Measurements from ENCODE around the gene PPP2R1B. TPM values are rescaled to one million over a fixed set of nuclear protein-coding genes. Genes with fewer than 3 reads are reported as not detected.
A peak's percentile ranks its signal among the peaks of the same experiment; 100 is the strongest.

Gene PPP2R1B
- polyA plus RNA-seq, 2 of the 4 experiments (the other 2 are of a cell fraction): 18.6 to 24.7 TPM

DNA sequence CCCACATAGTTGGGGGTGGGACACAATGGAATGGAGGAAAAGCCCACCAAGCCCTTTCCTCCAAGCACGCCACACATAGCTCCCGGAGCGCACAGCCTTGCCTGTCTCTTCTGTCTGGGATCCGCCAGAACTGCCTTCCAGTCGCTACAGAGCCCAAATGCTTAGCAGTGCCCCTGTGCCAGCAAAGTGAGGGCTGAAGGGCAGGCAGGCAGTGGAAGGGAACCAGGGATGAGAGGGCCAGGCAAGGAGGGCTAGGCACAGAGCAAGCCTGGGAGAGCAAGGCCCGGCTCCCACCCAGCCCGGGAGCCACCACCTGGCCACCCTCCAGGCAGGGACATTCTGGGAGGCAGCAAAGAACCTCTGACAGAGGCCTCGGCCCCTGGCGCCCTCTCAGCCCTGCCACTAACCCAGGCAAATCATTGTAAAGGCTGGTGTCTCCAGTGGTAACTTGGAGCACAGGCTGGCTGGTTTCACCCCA, 32.5 kb downstream of the PPP2R1B start:
- Histone ChIP-seq H3K4me3 (no peak overlapping the region), H3K9me3 (no peaks in the 10 kb centered on the region), H3K4me2 (no peak overlapping the region), H3K27ac (peak overlapping the region; percentile 35 to 82; a peak in 4 of 6 replicates), H3K4me1 (peaks cover 49% of the 10 kb centered on the region)
- no peak for FAIRE-seq
- TF ChIP-seq ZC3H11A (IDR thresholded peaks at IDR 0.05) (no peak), SMC3 (IDR thresholded peaks at IDR 0.05) (no peak), REST (IDR thresholded peaks at IDR 0.05) (no peak), RFX5 (IDR thresholded peaks at IDR 0.05) (no peak), FOXS1 (CRISPR knock-in tag; IDR thresholded peaks at IDR 0.05) (no peak), CHD4 (IDR thresholded peaks at IDR 0.05; ENCODE audit: borderline replicate concordance) (no peak), CEBPB (IDR thresholded peaks at IDR 0.05) (no peak)
- TF ChIP-seq, protein P1, sequence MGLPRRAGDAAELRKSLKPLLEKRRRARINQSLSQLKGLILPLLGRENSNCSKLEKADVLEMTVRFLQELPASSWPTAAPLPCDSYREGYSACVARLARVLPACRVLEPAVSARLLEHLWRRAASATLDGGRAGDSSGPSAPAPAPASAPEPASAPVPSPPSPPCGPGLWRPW (IDR thresholded peaks at IDR 0.05): no peak
- WGBS (ENCODE audit: missing lambda C conversion rate): 85% methylated on average over 3 of the region's 9 CpGs
- ChIA-PET POLR2A (interaction anchor here (1.7 kb wide), 1 partner anchor 32 kb away, joined by 4 read pairs; the partner anchor contains the start of gene PPP2R1B), CTCF (interaction anchor here (0.8 to 0.9 kb wide), 2 partner anchors 129 to 380 kb away, joined by 3 read pairs; no protein-coding TSS in a partner anchor)
- no peak for DNase-seq (ENCODE audit: low read depth in 1 of 2, low spot score in 1 of 2)
- ATAC-seq: peak in 1 of 2 experiments; percentile 4; a peak in 3 of 6 replicates

- Histone ChIP-seq H3K27ac (peak overlapping the region; percentile 35 to 82; a peak in 4 of 6 replicates), H3K4me2 (no peak overlapping the region; the same call in 2 of the 3 replicates), H3K9me3 (no peaks in the 10 kb centered on the region), H3K4me3 (no peak overlapping the region), H3K4me1 (peaks cover 49% of the 10 kb centered on the region)
- DNase-seq (ENCODE audit: low read depth in 1 of 2, low spot score in 1 of 2) (no peak), FAIRE-seq (no peak), ATAC-seq (peak in 1 of 2 experiments; percentile 40; a peak in 3 of 6 replicates)
- no peak for TF ChIP-seq HDAC2 (IDR thresholded peaks at IDR 0.05)
- ChIA-PET CTCF (interaction anchor here (0.8 to 0.9 kb wide), 2 partner anchors 128 to 381 kb away, joined by 3 read pairs; no protein-coding TSS in a partner anchor), POLR2A (no interaction called here)
- WGBS (ENCODE audit: missing lambda C conversion rate): 58% methylated on average over 6 of the region's 7 CpGs
These were observed 33.2 kb downstream of the PPP2R1B start for GRCh38 chr11:111733016-111733415.

DNA sequence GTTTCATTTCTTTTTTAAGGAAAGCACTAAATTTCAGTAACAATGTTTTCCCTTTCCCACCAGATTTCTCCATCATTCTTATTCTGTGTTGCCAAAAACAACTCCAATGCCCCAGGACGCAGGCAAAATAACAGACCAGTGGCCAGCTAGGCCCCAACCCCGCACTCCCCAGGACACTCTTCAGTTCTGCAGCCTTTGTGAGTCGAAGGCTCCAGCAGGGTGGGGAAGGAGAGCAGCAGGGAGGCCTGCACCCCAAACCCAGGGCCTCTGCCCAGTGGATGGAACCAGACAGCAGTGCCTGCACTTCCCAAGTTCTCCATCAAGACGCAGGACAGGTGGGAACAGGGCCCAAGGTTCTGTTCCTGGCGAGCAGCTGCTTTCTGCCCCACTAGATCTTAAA, 34.4 kb downstream of the PPP2R1B start:
- POLR2A ChIA-PET: no interaction called here

GRCh38 chr11:111730871-111731591, 35.2 kb downstream of the PPP2R1B start:
- FAIRE-seq: no peak
- CTCF ChIA-PET: interaction anchor here (1.2 to 1.5 kb wide), 4 partner anchors 21 to 134 kb away, joined by 3 to 10 read pairs (median 3); no protein-coding TSS in a partner anchor
- H3K4me1 ChIP-seq: peaks cover 45% of the 10 kb centered on the region
- ATAC-seq: peak; percentile 49 to 62
- H3K4me2 ChIP-seq: peak overlapping the region; percentile 60
- H3K4me3 ChIP-seq: no peak overlapping the region
- peak in 1 of 2 experiments; percentile 62 for DNase-seq (ENCODE audit: low read depth in 1 of 2, low spot score in 1 of 2)
- no peaks in the 10 kb centered on the region for H3K9me3 ChIP-seq
- 67% methylated on average over 12 of the region's 22 CpGs for WGBS (ENCODE audit: missing lambda C conversion rate)
- POLR2A ChIA-PET: no interaction called here
- H3K27ac ChIP-seq: peak overlapping the region; percentile 55 to 82; a peak in 4 of 6 replicates
- TF ChIP-seq, protein P2, sequence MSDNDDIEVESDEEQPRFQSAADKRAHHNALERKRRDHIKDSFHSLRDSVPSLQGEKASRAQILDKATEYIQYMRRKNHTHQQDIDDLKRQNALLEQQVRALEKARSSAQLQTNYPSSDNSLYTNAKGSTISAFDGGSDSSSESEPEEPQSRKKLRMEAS (IDR thresholded peaks at IDR 0.05): peak; percentile 25; the same call in 1 of the 2 replicates
- TF ChIP-seq BCL3 (IDR thresholded peaks at IDR 0.05) (no peak), RARB (CRISPR knock-in tag; IDR thresholded peaks at IDR 0.05) (no peak), CHD4 (IDR thresholded peaks at IDR 0.05; ENCODE audit: borderline replicate concordance) (no peak), POLR2AphosphoS2 (conservative IDR thresholded peaks at IDR 0.05; ENCODE audit: low read length) (no peak), EHF (CRISPR knock-in tag; IDR thresholded peaks at IDR 0.05) (no peak), HDAC2 (IDR thresholded peaks at IDR 0.05) (no peak), RNF2 (IDR thresholded peaks at IDR 0.05; ENCODE audit: borderline replicate concordance, low read depth) (no peak), CEBPB (IDR thresholded peaks at IDR 0.05) (no peak), POLR2A (IDR thresholded peaks at IDR 0.05; ENCODE audit: low read length) (no peak), ZC3H11A (IDR thresholded peaks at IDR 0.05) (no peak), CBX2 (IDR thresholded peaks at IDR 0.05; ENCODE audit: borderline replicate concordance, low read depth) (no peak), EP300 (IDR thresholded peaks at IDR 0.05) (no peak), NFE2L2 (conservative IDR thresholded peaks at IDR 0.05; ENCODE audit: low read length) (no peak), MAFK (IDR thresholded peaks at IDR 0.05; ENCODE audit: partially characterized antibody) (peak; percentile 11)
- TF ChIP-seq, protein P3, sequence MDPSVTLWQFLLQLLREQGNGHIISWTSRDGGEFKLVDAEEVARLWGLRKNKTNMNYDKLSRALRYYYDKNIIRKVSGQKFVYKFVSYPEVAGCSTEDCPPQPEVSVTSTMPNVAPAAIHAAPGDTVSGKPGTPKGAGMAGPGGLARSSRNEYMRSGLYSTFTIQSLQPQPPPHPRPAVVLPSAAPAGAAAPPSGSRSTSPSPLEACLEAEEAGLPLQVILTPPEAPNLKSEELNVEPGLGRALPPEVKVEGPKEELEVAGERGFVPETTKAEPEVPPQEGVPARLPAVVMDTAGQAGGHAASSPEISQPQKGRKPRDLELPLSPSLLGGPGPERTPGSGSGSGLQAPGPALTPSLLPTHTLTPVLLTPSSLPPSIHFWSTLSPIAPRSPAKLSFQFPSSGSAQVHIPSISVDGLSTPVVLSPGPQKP (IDR thresholded peaks at IDR 0.05; ENCODE audit: low read depth, low read length): no peak

More for the DNA sequence above, 34.4 kb downstream of the PPP2R1B start:
- Histone ChIP-seq H3K4me2 (peak overlapping the region; percentile 60; the same call in 1 of the 3 replicates), H3K9me3 (no peaks in the 10 kb centered on the region), H3K4me3 (no peak overlapping the region), H3K27ac (peak overlapping the region; percentile 55 to 82; a peak in 4 of 6 replicates), H3K4me1 (peaks cover 49% of the 10 kb centered on the region)
- CTCF ChIA-PET: interaction anchor here (1.2 to 1.5 kb wide), 4 partner anchors 20 to 135 kb away, joined by 3 to 10 read pairs (median 3); no protein-coding TSS in a partner anchor
- WGBS (ENCODE audit: missing lambda C conversion rate): 91% methylated on average over 4 of the region's 5 CpGs
- TF ChIP-seq ESRRA (IDR thresholded peaks at IDR 0.05; ENCODE audit: borderline replicate concordance, low read length) (no peak), EHF (CRISPR knock-in tag; IDR thresholded peaks at IDR 0.05) (no peak), HOXB5 (CRISPR knock-in tag; IDR thresholded peaks at IDR 0.05) (no peak)
- ATAC-seq (no peak), DNase-seq (ENCODE audit: low read depth in 1 of 2, low spot score in 1 of 2) (no peak), FAIRE-seq (no peak)

Measured in A549 (cell line).